ENCODE results near the gene BNC2. TPM values are rescaled to one million over a fixed set of nuclear protein-coding genes. Genes with fewer than 3 reads are reported as not detected.

The BNC2 gene
- total RNA-seq, 1 donor from 2014 or later, result 25.8 TPM

GRCh38 chr9:16869882-16870595, 431 bp downstream of the BNC2 start:
- DNase-seq, result peak; percentile 53

GRCh38 chr9:16869131-16869881, 1.2 kb downstream of the BNC2 start:
- DNase-seq, result peak; percentile 65

GRCh38 chr9:16868701-16869100, 1.8 kb downstream of the BNC2 start:
- peak; percentile 29 for DNase-seq

GRCh38 chr9:16867576-16868311, 2.7 kb downstream of the BNC2 start:
- DNase-seq, result peak; percentile 64

- DNase-seq, result peak; percentile 69
These were observed 3.9 kb downstream of the BNC2 start for GRCh38 chr9:16866587-16866986.

- peak; percentile 31 for DNase-seq
These were observed 5.6 kb downstream of the BNC2 start for GRCh38 chr9:16864649-16865434.

- DNase-seq, result no peak
These were observed 22.3 kb downstream of the BNC2 start for GRCh38 chr9:16848179-16848578.

GRCh38 chr9:16846986-16847385, 23.5 kb downstream of the BNC2 start:
- no peak for DNase-seq

- DNase-seq, result no peak
These were observed 24.1 kb downstream of the BNC2 start for GRCh38 chr9:16846367-16846766.

- DNase-seq, result no peak
These were observed 35.7 kb downstream of the BNC2 start for GRCh38 chr9:16834817-16835216.

GRCh38 chr9:16833296-16833835, 37.1 kb downstream of the BNC2 start:
- DNase-seq, result no peak

- DNase-seq, result no peak
These were observed 38.4 kb downstream of the BNC2 start for GRCh38 chr9:16832101-16832500.

GRCh38 chr9:16830806-16831205, 39.7 kb downstream of the BNC2 start:
- DNase-seq, result peak; percentile 47

- DNase-seq, result peak; percentile 80
These were observed 41.9 kb downstream of the BNC2 start for GRCh38 chr9:16828340-16829281.

- peak; percentile 73 for DNase-seq
These were observed 44.4 kb downstream of the BNC2 start for GRCh38 chr9:16825971-16826625.

GRCh38 chr9:16825331-16825725, 45.1 kb downstream of the BNC2 start:
- peak; percentile 27 for DNase-seq

GRCh38 chr9:16824545-16825330, 45.7 kb downstream of the BNC2 start:
- DNase-seq, result peak; percentile 66

- DNase-seq, result no peak
These were observed 46.6 kb downstream of the BNC2 start for GRCh38 chr9:16823906-16824305.

- no peak for DNase-seq
These were observed 49.1 kb downstream of the BNC2 start for GRCh38 chr9:16821344-16821743.
